Measurements from ENCODE around the gene DNAAF1.

Gene DNAAF1

GRCh38 chr16:84137287-84137686, 7.8 kb upstream of the DNAAF1 start:
- Histone ChIP-seq H4K12ac (ENCODE audit: low read depth, low read length) (no peak overlapping the region), H3K9me3 (ENCODE audit: insufficient read depth, low read depth, low read length) (no peaks in the 10 kb centered on the region), H3K27ac (ENCODE audit: low read depth, low read length) (no peak overlapping the region), H3K27me3 (ENCODE audit: insufficient read depth, low read length) (no peaks in the 10 kb centered on the region), H3K79me1 (ENCODE audit: low read length) (no peaks in the 10 kb centered on the region), H2BK120ac (ENCODE audit: insufficient read depth, low read length, poor library complexity) (no peak overlapping the region), H3K18ac (ENCODE audit: low read length) (no peak overlapping the region), H3K14ac (ENCODE audit: low read length) (no peak overlapping the region), H3K23ac (ENCODE audit: low read length) (no peak overlapping the region), H3K79me2 (ENCODE audit: control insufficient read depth, insufficient read depth, low read length, poor library complexity) (no peaks in the 10 kb centered on the region), H3K4ac (ENCODE audit: low read depth, low read length) (no peak overlapping the region), H4K8ac (ENCODE audit: low read depth, low read length) (no peak overlapping the region), H2AFZ (ENCODE audit: insufficient read depth, low read length, poor library complexity) (no peak overlapping the region), H4K91ac (ENCODE audit: low read depth, low read length) (no peak overlapping the region), H2BK12ac (ENCODE audit: low read length) (no peak overlapping the region), H3K36me3 (ENCODE audit: control insufficient read depth in 1 of 2, insufficient read depth in 2 of 2, low read length in 2 of 2) (no peaks in the 10 kb centered on the region), H2BK5ac (ENCODE audit: low read depth, low read length, poor library complexity) (no peak overlapping the region), H3K4me3 (ENCODE audit: low read depth, low read length) (no peak overlapping the region), H3K4me1 (ENCODE audit: control insufficient read depth in 1 of 2, insufficient read depth in 2 of 2, low read length in 2 of 2) (peaks cover 5 to 6% of the 10 kb centered on the region in 2 experiments), H2AK5ac (ENCODE audit: low read length) (no peak overlapping the region), H3K4me2 (ENCODE audit: low read length) (no peak overlapping the region), H3K9ac (ENCODE audit: low read length) (no peak overlapping the region)
- no peak for DNase-seq
- no CpG with 5 or more reads among the region's 8 CpGs for WGBS (ENCODE audit: extremely low coverage, insufficient coverage, insufficient read length)

- Histone ChIP-seq H3K23ac (ENCODE audit: low read length) (no peak overlapping the region), H2BK12ac (ENCODE audit: low read length) (no peak overlapping the region), H3K4ac (ENCODE audit: low read depth, low read length) (no peak overlapping the region), H3K27me3 (ENCODE audit: insufficient read depth, low read length) (no peaks in the 10 kb centered on the region), H3K4me3 (ENCODE audit: low read depth, low read length) (no peak overlapping the region), H2AFZ (ENCODE audit: insufficient read depth, low read length, poor library complexity) (no peak overlapping the region), H2BK5ac (ENCODE audit: low read depth, low read length, poor library complexity) (no peak overlapping the region), H3K79me2 (ENCODE audit: control insufficient read depth, insufficient read depth, low read length, poor library complexity) (no peaks in the 10 kb centered on the region), H3K18ac (ENCODE audit: low read length) (no peak overlapping the region), H4K12ac (ENCODE audit: low read depth, low read length) (no peak overlapping the region), H4K91ac (ENCODE audit: low read depth, low read length) (no peak overlapping the region), H4K8ac (ENCODE audit: low read depth, low read length) (no peak overlapping the region), H2AK5ac (ENCODE audit: low read length) (no peak overlapping the region), H3K27ac (ENCODE audit: low read depth, low read length) (no peak overlapping the region), H3K14ac (ENCODE audit: low read length) (no peak overlapping the region), H3K4me2 (ENCODE audit: low read length) (no peak overlapping the region), H3K36me3 (ENCODE audit: control insufficient read depth in 1 of 2, insufficient read depth in 2 of 2, low read length in 2 of 2) (no peaks in the 10 kb centered on the region), H3K79me1 (ENCODE audit: low read length) (no peaks in the 10 kb centered on the region), H3K9me3 (ENCODE audit: insufficient read depth, low read depth, low read length) (no peaks in the 10 kb centered on the region), H3K4me1 (ENCODE audit: control insufficient read depth in 1 of 2, insufficient read depth in 2 of 2, low read length in 2 of 2) (peaks cover 5 to 6% of the 10 kb centered on the region in 2 experiments), H3K9ac (ENCODE audit: low read length) (no peak overlapping the region), H2BK120ac (ENCODE audit: insufficient read depth, low read length, poor library complexity) (no peak overlapping the region)
- no peak for DNase-seq
- no CpG with 5 or more reads among the region's 7 CpGs for WGBS (ENCODE audit: extremely low coverage, insufficient coverage, insufficient read length)
Measured at GRCh38 chr16:84137769-84138357, 7.2 kb upstream of the DNAAF1 start.

- Histone ChIP-seq H2AK5ac (ENCODE audit: low read length) (no peak overlapping the region), H3K79me1 (ENCODE audit: low read length) (no peaks in the 10 kb centered on the region), H3K27ac (ENCODE audit: low read depth, low read length) (no peak overlapping the region)
Measured at GRCh38 chr16:84138500-84138823, 6.6 kb upstream of the DNAAF1 start.

GRCh38 chr16:84138824-84139627, 6.1 kb upstream of the DNAAF1 start:
- no peak for DNase-seq

More at GRCh38 chr16:84138500-84138823, 6.6 kb upstream of the DNAAF1 start:
- Histone ChIP-seq H3K18ac (ENCODE audit: low read length) (no peak overlapping the region), H3K4me1 (ENCODE audit: control insufficient read depth in 1 of 2, insufficient read depth in 2 of 2, low read length in 2 of 2) (peaks cover 5 to 6% of the 10 kb centered on the region in 2 experiments), H2BK5ac (ENCODE audit: low read depth, low read length, poor library complexity) (no peak overlapping the region), H3K79me2 (ENCODE audit: control insufficient read depth, insufficient read depth, low read length, poor library complexity) (no peaks in the 10 kb centered on the region), H3K4me3 (ENCODE audit: low read depth, low read length) (no peak overlapping the region), H3K23ac (ENCODE audit: low read length) (no peak overlapping the region), H3K9me3 (ENCODE audit: insufficient read depth, low read depth, low read length) (no peaks in the 10 kb centered on the region), H3K14ac (ENCODE audit: low read length) (no peak overlapping the region), H4K8ac (ENCODE audit: low read depth, low read length) (no peak overlapping the region), H3K4me2 (ENCODE audit: low read length) (no peak overlapping the region), H3K36me3 (ENCODE audit: control insufficient read depth in 1 of 2, insufficient read depth in 2 of 2, low read length in 2 of 2) (no peaks in the 10 kb centered on the region), H3K4ac (ENCODE audit: low read depth, low read length) (no peak overlapping the region), H3K27me3 (ENCODE audit: insufficient read depth, low read length) (no peaks in the 10 kb centered on the region), H2BK12ac (ENCODE audit: low read length) (no peak overlapping the region), H2BK120ac (ENCODE audit: insufficient read depth, low read length, poor library complexity) (no peak overlapping the region), H4K12ac (ENCODE audit: low read depth, low read length) (no peak overlapping the region), H4K91ac (ENCODE audit: low read depth, low read length) (no peak overlapping the region), H2AFZ (ENCODE audit: insufficient read depth, low read length, poor library complexity) (no peak overlapping the region), H3K9ac (ENCODE audit: low read length) (no peak overlapping the region)
- no peak for DNase-seq
- no CpG with 5 or more reads among the region's 2 CpGs for WGBS (ENCODE audit: extremely low coverage, insufficient coverage, insufficient read length)

More at GRCh38 chr16:84138824-84139627, 6.1 kb upstream of the DNAAF1 start:
- no peak overlapping the region for H2BK120ac ChIP-seq (ENCODE audit: insufficient read depth, low read length, poor library complexity)
- no peak overlapping the region for H3K4me2 ChIP-seq (ENCODE audit: low read length)
- H3K18ac ChIP-seq (ENCODE audit: low read length): no peak overlapping the region
- no peak overlapping the region for H2BK5ac ChIP-seq (ENCODE audit: low read depth, low read length, poor library complexity)
- no peaks in the 10 kb centered on the region for H3K9me3 ChIP-seq (ENCODE audit: insufficient read depth, low read depth, low read length)
- H3K27me3 ChIP-seq (ENCODE audit: insufficient read depth, low read length): no peaks in the 10 kb centered on the region
- H3K27ac ChIP-seq (ENCODE audit: low read depth, low read length): no peak overlapping the region
- H2BK12ac ChIP-seq (ENCODE audit: low read length): no peak overlapping the region
- no CpG with 5 or more reads among the region's 14 CpGs for WGBS (ENCODE audit: extremely low coverage, insufficient coverage, insufficient read length)
- no peak overlapping the region for H2AFZ ChIP-seq (ENCODE audit: insufficient read depth, low read length, poor library complexity)
- H3K4me1 ChIP-seq (ENCODE audit: control insufficient read depth in 1 of 2, insufficient read depth in 2 of 2, low read length in 2 of 2): peaks cover 5 to 6% of the 10 kb centered on the region in 2 experiments
- H3K79me1 ChIP-seq (ENCODE audit: low read length): no peaks in the 10 kb centered on the region
- H3K9ac ChIP-seq (ENCODE audit: low read length): no peak overlapping the region
- H3K4me3 ChIP-seq (ENCODE audit: low read depth, low read length): no peak overlapping the region
- no peak overlapping the region for H3K23ac ChIP-seq (ENCODE audit: low read length)
- H4K12ac ChIP-seq (ENCODE audit: low read depth, low read length): no peak overlapping the region
- H3K36me3 ChIP-seq (ENCODE audit: control insufficient read depth in 1 of 2, insufficient read depth in 2 of 2, low read length in 2 of 2): no peaks in the 10 kb centered on the region
- no peak overlapping the region for H2AK5ac ChIP-seq (ENCODE audit: low read length)
- no peak overlapping the region for H4K91ac ChIP-seq (ENCODE audit: low read depth, low read length)
- no peak overlapping the region for H3K14ac ChIP-seq (ENCODE audit: low read length)
- no peak overlapping the region for H3K4ac ChIP-seq (ENCODE audit: low read depth, low read length)
- no peaks in the 10 kb centered on the region for H3K79me2 ChIP-seq (ENCODE audit: control insufficient read depth, insufficient read depth, low read length, poor library complexity)
- no peak overlapping the region for H4K8ac ChIP-seq (ENCODE audit: low read depth, low read length)
